ENCODE results near the gene BAHCC1.

DNA sequence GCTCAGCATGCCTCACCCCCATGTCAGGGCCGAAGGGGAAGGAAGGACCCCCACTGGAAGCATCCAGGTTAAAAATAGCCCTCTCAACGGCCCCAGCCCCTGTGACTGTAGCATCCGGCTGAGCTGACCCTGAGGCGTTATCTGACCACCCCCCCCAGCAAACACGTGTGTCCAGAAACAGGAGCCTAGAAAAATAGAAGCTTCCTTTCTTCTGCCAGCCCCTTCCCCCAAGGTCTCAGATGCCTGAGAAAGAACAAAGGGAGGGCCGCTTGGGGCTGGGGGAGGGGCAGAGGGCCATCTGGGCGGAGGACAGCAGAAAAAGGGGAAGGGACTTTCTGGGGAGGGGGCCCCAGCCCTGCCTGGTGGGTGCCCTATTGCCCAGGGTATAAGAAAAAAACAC, 61.5 kb downstream of the BAHCC1 start:
- TF ChIP-seq, protein P1, sequence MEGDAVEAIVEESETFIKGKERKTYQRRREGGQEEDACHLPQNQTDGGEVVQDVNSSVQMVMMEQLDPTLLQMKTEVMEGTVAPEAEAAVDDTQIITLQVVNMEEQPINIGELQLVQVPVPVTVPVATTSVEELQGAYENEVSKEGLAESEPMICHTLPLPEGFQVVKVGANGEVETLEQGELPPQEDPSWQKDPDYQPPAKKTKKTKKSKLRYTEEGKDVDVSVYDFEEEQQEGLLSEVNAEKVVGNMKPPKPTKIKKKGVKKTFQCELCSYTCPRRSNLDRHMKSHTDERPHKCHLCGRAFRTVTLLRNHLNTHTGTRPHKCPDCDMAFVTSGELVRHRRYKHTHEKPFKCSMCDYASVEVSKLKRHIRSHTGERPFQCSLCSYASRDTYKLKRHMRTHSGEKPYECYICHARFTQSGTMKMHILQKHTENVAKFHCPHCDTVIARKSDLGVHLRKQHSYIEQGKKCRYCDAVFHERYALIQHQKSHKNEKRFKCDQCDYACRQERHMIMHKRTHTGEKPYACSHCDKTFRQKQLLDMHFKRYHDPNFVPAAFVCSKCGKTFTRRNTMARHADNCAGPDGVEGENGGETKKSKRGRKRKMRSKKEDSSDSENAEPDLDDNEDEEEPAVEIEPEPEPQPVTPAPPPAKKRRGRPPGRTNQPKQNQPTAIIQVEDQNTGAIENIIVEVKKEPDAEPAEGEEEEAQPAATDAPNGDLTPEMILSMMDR (IDR thresholded peaks at IDR 0.05) = no peak
- TF ChIP-seq EZH2 (IDR thresholded peaks at IDR 0.05) = no peak

All from neural progenitor cell (in vitro differentiated cells).